HFFc6 (cell line): ENCODE data around the gene TEX22. TPM values are rescaled to one million over a fixed set of nuclear protein-coding genes. Genes with fewer than 3 reads are reported as not detected.

ENCODE experiments used
- DNase-seq: peaks from one replicate; pipeline ENCODE4 v3.0.0-alpha.2; 2018
- H3K27ac Mint-ChIP-seq: 2 replicates; pipeline ENCODE4 v1.8.0; 2020; ENCODE audit warnings: mild to moderate bottlenecking, mixed read lengths
- H3K27me3 Mint-ChIP-seq: 2 replicates; pipeline ENCODE4 v1.8.0; 2021; ENCODE audit warnings: mild to moderate bottlenecking, moderate library complexity, mixed read lengths; ENCODE audit not compliant: insufficient read depth
- H3K36me3 Mint-ChIP-seq: 2 replicates; pipeline ENCODE4 v1.8.0; 2021; ENCODE audit warnings: low read depth, mixed read lengths
- H3K4me1 Mint-ChIP-seq: 2 replicates; pipeline ENCODE4 v1.8.0; 2020; ENCODE audit warnings: low read depth, mixed read lengths
- H3K4me3 Mint-ChIP-seq: 2 replicates; pipeline ENCODE4 v1.8.0; 2020; ENCODE audit warnings: mild to moderate bottlenecking, moderate library complexity, mixed read lengths
- H3K9me3 Mint-ChIP-seq: 2 replicates; pipeline ENCODE4 v1.8.0; 2020; ENCODE audit warnings: mild to moderate bottlenecking, mixed read lengths
- total RNA-seq, 6 experiments: library from RNA; stranded (reverse); fragmentation: NEBNext Ultra II Directional; extraction: Animal tissue kit (Norgen Biotek cat#: 25700); gene quantifications; 2 replicates in 1 of 6; 3 replicates in 5 of 6; pipeline ENCODE4 v1.2.3, GENCODE V29; 2021
- TF ChIP-seq, protein P1 (sequence below): fragments of 200-600 bp; sonication (generic); IDR thresholded peaks from 2 replicates; pipeline ENCODE4 v1.5.0; 2021; ENCODE audit warnings: antibody characterized with exemption, mild to moderate bottlenecking

TEX22 gene
- total RNA-seq, 6 experiments from 2014 or later = 0.34 to 2.1 (median 0.76) TPM

DNA sequence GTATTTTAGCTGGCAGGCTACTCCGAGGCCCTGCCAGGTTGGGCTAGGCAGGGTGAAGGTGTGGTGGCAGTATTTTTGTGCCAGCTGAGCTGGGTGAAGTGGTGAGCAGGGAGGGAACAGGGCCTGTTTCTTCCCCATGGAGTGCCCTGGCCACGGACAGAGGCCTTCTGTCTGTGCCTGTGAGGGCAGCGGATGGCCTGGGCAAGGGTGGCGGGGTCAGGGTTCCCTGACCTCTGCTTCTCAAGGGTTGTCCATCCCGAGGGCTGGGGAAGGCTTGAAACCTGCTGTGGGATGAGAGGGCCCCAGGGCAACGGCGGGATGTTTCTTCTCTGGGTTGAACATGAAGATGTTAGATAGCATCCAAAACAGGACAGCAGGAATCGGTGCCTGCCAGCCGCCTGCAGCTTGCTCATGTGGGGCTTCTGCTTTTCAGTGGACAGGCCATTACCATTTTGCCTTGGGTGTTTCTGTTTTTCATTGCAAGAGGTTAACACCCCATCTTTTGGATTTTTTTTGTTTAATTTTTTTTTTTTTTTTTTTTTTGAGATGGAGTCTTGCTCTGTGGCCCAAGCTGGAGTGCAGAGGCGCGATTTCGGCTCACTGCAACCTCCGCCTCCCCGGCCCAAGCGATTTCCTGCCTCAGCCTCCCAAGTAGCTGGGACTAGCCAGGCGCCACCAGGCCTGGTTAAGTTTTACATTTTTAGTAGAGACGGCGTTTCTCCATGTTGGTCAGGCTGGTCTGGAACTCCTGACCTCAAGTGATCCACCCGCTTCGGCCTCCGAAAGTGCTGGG is 24.6 kb downstream of the TEX22 start:
- Mint-ChIP-seq H3K27ac (peak overlapping the region; percentile 38; the same call in 1 of the 2 replicates), H3K9me3 (0 out of 2 replicates have a peak, but pooled peaks cover 4% of the 10 kb centered on the region), H3K4me1 (peaks cover 21% of the 10 kb centered on the region), H3K36me3 (peaks cover 11% of the 10 kb centered on the region), H3K4me3 (no peak overlapping the region), H3K27me3 (no peaks in the 10 kb centered on the region)
- TF ChIP-seq, protein P1, sequence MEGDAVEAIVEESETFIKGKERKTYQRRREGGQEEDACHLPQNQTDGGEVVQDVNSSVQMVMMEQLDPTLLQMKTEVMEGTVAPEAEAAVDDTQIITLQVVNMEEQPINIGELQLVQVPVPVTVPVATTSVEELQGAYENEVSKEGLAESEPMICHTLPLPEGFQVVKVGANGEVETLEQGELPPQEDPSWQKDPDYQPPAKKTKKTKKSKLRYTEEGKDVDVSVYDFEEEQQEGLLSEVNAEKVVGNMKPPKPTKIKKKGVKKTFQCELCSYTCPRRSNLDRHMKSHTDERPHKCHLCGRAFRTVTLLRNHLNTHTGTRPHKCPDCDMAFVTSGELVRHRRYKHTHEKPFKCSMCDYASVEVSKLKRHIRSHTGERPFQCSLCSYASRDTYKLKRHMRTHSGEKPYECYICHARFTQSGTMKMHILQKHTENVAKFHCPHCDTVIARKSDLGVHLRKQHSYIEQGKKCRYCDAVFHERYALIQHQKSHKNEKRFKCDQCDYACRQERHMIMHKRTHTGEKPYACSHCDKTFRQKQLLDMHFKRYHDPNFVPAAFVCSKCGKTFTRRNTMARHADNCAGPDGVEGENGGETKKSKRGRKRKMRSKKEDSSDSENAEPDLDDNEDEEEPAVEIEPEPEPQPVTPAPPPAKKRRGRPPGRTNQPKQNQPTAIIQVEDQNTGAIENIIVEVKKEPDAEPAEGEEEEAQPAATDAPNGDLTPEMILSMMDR = no peak
- no peak for DNase-seq

DNA sequence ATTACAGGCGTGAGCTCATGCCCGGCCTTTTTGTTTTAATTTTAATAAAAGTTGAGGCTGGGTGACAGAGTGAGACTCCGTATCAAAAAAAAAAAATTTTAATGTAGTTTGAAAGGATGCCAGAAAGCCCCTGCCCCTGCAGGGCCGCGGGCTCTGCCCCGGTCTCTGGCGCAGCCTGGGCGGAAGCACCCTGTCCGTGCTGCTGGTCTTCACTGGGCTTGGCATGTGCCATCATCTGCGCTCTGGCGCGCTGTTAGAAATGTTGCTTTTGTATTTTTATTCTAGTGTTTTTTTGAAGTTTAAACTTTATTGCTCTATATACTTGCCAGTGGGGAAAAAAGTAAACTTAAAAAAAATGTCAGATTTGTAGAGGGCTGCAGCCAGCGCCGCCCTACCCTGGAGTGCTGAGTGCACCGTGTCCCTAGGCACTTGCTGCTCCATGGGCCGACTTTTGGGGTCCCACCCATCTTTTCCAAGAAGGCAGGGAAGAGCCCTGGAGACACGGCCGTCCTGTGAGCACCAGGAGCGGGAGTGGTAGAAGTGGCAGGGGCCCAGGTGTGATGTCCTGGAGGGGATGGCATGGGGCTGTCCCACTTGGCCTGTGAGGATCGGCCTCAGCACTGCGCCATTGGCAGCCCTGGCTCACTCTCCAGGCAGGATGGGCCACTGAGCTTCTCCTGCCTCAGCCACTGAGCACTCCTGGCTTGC is 25.3 kb downstream of the TEX22 start:
- no peak for DNase-seq
- peaks cover 20% of the 10 kb centered on the region for H3K4me1 Mint-ChIP-seq
- TF ChIP-seq, protein P1 = no peak

DNA sequence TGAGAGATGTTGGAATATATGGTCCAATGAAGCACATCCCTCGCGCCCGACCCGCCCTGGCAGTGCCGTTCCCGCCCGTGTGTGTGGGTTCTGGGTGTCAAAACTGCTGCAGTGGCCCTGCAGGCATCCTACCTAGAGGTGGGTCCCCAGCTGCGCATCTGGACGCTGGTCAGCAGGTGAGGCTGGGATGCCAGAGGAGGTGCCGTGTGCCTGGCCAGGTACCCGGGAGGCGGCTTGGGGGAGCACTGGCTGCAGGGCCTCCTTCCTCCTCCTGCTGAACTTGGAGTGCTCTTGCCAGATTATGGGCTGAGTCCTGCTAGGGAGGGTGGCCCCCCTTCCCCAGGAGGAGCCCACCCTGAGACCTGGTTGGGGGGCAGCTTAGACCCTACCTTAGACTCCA is 26.5 kb downstream of the TEX22 start:
- H3K4me3 Mint-ChIP-seq = no peak overlapping the region
- peaks cover 16% of the 10 kb centered on the region for H3K4me1 Mint-ChIP-seq
- no peak overlapping the region for H3K27ac Mint-ChIP-seq
- TF ChIP-seq, protein P1 = no peak
- H3K27me3 Mint-ChIP-seq = no peaks in the 10 kb centered on the region
- no peak for DNase-seq
- H3K36me3 Mint-ChIP-seq = peaks cover 11% of the 10 kb centered on the region
- 0 out of 2 replicates have a peak, but pooled peaks cover 4% of the 10 kb centered on the region for H3K9me3 Mint-ChIP-seq

More for the DNA sequence above, 25.3 kb downstream of the TEX22 start:
- Mint-ChIP-seq H3K27ac (no peak overlapping the region), H3K9me3 (0 out of 2 replicates have a peak, but pooled peaks cover 4% of the 10 kb centered on the region), H3K4me3 (no peak overlapping the region), H3K27me3 (no peaks in the 10 kb centered on the region), H3K36me3 (peaks cover 11% of the 10 kb centered on the region)

DNA sequence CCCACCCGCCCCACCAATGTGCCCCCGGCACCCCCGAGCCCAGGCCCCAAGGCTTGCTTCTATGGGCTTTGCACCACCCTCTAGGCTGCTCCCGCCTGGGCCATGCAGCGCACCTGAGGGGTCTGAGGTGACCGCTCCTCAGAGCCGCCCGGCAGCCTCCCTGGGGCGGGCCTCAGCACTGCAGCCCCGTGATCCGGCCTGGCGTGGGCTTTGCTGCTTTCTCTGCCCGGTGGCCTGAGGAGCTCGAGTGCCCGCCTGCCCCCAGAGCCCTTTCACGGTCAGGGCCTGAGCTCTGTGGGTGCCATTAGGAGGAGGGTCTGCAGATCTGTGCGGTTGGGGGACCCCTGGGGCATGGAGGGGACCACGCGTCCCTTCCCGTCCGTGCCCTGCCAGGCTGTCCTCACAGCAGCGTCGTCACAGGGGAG is 27.5 kb downstream of the TEX22 start:
- H3K27me3 Mint-ChIP-seq = no peaks in the 10 kb centered on the region
- H3K27ac Mint-ChIP-seq = no peak overlapping the region
- peaks cover 26% of the 10 kb centered on the region for H3K4me1 Mint-ChIP-seq
- TF ChIP-seq, protein P1 = no peak
- 0 out of 2 replicates have a peak, but pooled peaks cover 4% of the 10 kb centered on the region for H3K9me3 Mint-ChIP-seq
- H3K4me3 Mint-ChIP-seq = no peak overlapping the region
- DNase-seq = no peak
- peaks cover 18% of the 10 kb centered on the region for H3K36me3 Mint-ChIP-seq

DNA sequence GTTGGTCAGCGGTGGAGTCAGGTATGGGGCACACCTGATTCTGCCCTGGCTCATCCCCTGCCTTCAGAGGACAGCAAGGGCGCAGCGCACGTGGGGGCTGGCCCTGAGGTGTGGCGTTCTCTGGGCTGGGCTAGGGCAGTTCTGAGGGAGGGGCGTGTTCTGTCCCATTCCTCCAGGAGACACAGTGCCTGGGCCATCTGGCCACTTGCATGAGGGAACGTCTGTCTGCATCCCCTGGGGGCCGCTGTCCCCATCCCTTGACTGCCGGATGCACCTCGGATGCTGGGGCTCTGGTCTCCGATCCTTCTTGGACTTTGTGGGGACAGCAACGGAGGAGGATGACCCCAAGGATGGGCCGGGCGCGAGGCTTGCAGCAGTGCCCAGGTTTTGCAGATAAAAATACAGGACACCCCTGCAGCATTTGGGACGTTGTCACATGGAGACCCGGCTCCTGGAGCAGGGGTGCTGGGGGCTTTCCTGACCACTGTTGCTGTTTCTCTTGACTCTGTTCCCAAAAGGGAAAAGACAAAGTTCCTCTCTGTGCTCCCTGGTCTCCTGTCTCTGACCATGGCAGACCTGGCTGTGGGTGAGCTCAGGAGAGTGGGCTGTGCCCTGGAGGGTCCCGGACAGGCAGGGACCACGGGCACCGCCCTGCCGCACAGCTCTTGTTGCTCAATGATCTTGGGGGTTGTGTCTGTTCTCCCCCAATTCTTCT is 28.2 kb downstream of the TEX22 start:
- H3K4me1 Mint-ChIP-seq = peaks cover 28% of the 10 kb centered on the region
- H3K27ac Mint-ChIP-seq = no peak overlapping the region

More for the DNA sequence above, 28.2 kb downstream of the TEX22 start:
- H3K27me3 Mint-ChIP-seq = no peaks in the 10 kb centered on the region
- no peak overlapping the region for H3K4me3 Mint-ChIP-seq
- H3K36me3 Mint-ChIP-seq = peaks cover 20% of the 10 kb centered on the region
- TF ChIP-seq, protein P1 = no peak
- H3K9me3 Mint-ChIP-seq = 0 out of 2 replicates have a peak, but pooled peaks cover 4% of the 10 kb centered on the region
- no peak for DNase-seq
